ENCODE data around the gene CPSF4L. TPM values are rescaled to one million over a fixed set of nuclear protein-coding genes. Genes with fewer than 3 reads are reported as not detected.

CPSF4L gene
- total and polyA plus RNA-seq, 2 of the 13 experiments (the other 11 are each of a cell fraction or from before 2014, with no cell fraction given): 0.73 to 1.6 TPM

DNA sequence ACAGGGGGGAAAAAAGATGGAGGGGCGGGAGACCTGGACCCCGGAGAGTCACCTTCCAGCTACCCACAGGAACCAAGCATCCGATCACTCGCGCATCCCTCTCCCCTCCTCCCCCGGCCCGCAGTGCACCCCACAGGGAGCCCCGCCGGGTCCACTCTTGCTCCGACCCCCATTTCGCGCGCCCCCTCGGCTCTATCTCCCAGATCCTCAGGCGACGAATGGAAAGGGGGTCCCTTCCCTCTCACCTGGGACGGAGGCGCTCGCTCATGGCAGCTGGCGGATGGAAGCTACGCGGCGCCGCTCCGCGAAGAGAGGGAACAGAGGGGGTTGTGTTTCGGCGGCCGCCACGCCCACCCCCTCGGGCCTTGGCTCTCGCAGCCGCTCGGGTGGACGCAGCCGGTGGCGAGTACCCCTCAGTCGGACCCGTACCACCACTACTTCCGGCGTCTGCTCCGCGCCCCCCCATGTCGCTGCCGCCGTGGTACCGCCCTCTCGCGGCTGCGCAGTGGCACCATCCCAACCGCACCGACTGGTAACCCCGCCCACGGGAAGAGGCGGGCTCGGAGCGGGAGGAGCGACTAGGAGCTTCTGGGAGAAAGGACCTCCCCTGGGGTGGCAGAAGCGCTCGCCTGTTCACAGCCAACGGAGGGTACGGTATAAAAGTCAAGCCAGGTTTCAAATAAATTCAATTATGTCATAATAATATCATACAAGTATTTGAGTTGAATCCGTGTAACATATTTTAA lies 29.7 kb downstream of the CPSF4L start (continued):
- TF ChIP-seq, protein P1, sequence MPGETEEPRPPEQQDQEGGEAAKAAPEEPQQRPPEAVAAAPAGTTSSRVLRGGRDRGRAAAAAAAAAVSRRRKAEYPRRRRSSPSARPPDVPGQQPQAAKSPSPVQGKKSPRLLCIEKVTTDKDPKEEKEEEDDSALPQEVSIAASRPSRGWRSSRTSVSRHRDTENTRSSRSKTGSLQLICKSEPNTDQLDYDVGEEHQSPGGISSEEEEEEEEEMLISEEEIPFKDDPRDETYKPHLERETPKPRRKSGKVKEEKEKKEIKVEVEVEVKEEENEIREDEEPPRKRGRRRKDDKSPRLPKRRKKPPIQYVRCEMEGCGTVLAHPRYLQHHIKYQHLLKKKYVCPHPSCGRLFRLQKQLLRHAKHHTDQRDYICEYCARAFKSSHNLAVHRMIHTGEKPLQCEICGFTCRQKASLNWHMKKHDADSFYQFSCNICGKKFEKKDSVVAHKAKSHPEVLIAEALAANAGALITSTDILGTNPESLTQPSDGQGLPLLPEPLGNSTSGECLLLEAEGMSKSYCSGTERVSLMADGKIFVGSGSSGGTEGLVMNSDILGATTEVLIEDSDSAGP (CRISPR knock-in tag; IDR thresholded peaks at IDR 0.05; ENCODE audit: borderline replicate concordance): peak; percentile 89
- TF ChIP-seq ZNF484 (CRISPR knock-in tag; IDR thresholded peaks at IDR 0.05; ENCODE audit: borderline replicate concordance, low read depth): 0 out of 2 replicates have a peak, but pooled peaks have one; percentile 36
- TF ChIP-seq SALL2 (CRISPR knock-in tag; IDR thresholded peaks at IDR 0.05): peak; percentile 87
- peak; percentile 82 for TF ChIP-seq TBX2 (CRISPR knock-in tag; IDR thresholded peaks at IDR 0.05; ENCODE audit: borderline replicate concordance)
- peak; percentile 69; the same call in 1 of the 2 replicates for TF ChIP-seq YEATS4 (CRISPR knock-in tag; IDR thresholded peaks at IDR 0.05; ENCODE audit: borderline replicate concordance)
- TF ChIP-seq ZNF44 (CRISPR knock-in tag; IDR thresholded peaks at IDR 0.05): peak; percentile 93
- TF ChIP-seq, protein P2, sequence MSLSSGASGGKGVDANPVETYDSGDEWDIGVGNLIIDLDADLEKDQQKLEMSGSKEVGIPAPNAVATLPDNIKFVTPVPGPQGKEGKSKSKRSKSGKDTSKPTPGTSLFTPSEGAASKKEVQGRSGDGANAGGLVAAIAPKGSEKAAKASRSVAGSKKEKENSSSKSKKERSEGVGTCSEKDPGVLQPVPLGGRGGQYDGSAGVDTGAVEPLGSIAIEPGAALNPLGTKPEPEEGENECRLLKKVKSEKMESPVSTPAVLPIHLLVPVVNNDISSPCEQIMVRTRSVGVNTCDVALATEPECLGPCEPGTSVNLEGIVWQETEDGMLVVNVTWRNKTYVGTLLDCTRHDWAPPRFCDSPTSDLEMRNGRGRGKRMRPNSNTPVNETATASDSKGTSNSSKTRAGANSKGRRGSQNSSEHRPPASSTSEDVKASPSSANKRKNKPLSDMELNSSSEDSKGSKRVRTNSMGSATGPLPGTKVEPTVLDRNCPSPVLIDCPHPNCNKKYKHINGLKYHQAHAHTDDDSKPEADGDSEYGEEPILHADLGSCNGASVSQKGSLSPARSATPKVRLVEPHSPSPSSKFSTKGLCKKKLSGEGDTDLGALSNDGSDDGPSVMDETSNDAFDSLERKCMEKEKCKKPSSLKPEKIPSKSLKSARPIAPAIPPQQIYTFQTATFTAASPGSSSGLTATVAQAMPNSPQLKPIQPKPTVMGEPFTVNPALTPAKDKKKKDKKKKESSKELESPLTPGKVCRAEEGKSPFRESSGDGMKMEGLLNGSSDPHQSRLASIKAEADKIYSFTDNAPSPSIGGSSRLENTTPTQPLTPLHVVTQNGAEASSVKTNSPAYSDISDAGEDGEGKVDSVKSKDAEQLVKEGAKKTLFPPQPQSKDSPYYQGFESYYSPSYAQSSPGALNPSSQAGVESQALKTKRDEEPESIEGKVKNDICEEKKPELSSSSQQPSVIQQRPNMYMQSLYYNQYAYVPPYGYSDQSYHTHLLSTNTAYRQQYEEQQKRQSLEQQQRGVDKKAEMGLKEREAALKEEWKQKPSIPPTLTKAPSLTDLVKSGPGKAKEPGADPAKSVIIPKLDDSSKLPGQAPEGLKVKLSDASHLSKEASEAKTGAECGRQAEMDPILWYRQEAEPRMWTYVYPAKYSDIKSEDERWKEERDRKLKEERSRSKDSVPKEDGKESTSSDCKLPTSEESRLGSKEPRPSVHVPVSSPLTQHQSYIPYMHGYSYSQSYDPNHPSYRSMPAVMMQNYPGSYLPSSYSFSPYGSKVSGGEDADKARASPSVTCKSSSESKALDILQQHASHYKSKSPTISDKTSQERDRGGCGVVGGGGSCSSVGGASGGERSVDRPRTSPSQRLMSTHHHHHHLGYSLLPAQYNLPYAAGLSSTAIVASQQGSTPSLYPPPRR (CRISPR knock-in tag; IDR thresholded peaks at IDR 0.05; ENCODE audit: borderline replicate concordance): peak; percentile 63; the same call in 1 of the 2 replicates
- TF ChIP-seq ZNF816 (CRISPR knock-in tag; IDR thresholded peaks at IDR 0.05; ENCODE audit: borderline replicate concordance): peak; percentile 87
- peak; percentile 83 for TF ChIP-seq PITX1 (CRISPR knock-in tag; IDR thresholded peaks at IDR 0.05)
- TF ChIP-seq, protein P3, sequence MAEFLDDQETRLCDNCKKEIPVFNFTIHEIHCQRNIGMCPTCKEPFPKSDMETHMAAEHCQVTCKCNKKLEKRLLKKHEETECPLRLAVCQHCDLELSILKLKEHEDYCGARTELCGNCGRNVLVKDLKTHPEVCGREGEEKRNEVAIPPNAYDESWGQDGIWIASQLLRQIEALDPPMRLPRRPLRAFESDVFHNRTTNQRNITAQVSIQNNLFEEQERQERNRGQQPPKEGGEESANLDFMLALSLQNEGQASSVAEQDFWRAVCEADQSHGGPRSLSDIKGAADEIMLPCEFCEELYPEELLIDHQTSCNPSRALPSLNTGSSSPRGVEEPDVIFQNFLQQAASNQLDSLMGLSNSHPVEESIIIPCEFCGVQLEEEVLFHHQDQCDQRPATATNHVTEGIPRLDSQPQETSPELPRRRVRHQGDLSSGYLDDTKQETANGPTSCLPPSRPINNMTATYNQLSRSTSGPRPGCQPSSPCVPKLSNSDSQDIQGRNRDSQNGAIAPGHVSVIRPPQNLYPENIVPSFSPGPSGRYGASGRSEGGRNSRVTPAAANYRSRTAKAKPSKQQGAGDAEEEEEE (CRISPR knock-in tag; IDR thresholded peaks at IDR 0.05; ENCODE audit: borderline replicate concordance): peak; percentile 97; the same call in 1 of the 2 replicates
- TF ChIP-seq, protein P4, sequence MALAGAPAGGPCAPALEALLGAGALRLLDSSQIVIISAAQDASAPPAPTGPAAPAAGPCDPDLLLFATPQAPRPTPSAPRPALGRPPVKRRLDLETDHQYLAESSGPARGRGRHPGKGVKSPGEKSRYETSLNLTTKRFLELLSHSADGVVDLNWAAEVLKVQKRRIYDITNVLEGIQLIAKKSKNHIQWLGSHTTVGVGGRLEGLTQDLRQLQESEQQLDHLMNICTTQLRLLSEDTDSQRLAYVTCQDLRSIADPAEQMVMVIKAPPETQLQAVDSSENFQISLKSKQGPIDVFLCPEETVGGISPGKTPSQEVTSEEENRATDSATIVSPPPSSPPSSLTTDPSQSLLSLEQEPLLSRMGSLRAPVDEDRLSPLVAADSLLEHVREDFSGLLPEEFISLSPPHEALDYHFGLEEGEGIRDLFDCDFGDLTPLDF (CRISPR knock-in tag; IDR thresholded peaks at IDR 0.05): peak; percentile 84
- peak; percentile 81; the same call in 1 of the 2 replicates for TF ChIP-seq TGIF2 (CRISPR knock-in tag; IDR thresholded peaks at IDR 0.05)
- TF ChIP-seq, protein P5, sequence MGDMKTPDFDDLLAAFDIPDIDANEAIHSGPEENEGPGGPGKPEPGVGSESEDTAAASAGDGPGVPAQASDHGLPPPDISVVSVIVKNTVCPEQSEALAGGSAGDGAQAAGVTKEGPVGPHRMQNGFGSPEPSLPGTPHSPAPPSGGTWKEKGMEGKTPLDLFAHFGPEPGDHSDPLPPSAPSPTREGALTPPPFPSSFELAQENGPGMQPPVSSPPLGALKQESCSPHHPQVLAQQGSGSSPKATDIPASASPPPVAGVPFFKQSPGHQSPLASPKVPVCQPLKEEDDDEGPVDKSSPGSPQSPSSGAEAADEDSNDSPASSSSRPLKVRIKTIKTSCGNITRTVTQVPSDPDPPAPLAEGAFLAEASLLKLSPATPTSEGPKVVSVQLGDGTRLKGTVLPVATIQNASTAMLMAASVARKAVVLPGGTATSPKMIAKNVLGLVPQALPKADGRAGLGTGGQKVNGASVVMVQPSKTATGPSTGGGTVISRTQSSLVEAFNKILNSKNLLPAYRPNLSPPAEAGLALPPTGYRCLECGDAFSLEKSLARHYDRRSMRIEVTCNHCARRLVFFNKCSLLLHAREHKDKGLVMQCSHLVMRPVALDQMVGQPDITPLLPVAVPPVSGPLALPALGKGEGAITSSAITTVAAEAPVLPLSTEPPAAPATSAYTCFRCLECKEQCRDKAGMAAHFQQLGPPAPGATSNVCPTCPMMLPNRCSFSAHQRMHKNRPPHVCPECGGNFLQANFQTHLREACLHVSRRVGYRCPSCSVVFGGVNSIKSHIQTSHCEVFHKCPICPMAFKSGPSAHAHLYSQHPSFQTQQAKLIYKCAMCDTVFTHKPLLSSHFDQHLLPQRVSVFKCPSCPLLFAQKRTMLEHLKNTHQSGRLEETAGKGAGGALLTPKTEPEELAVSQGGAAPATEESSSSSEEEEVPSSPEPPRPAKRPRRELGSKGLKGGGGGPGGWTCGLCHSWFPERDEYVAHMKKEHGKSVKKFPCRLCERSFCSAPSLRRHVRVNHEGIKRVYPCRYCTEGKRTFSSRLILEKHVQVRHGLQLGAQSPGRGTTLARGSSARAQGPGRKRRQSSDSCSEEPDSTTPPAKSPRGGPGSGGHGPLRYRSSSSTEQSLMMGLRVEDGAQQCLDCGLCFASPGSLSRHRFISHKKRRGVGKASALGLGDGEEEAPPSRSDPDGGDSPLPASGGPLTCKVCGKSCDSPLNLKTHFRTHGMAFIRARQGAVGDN (CRISPR knock-in tag; IDR thresholded peaks at IDR 0.05): peak; percentile 89

Measured in HepG2 (cell line).